ENCODE data around the gene STK4. TPM values are rescaled to one million over a fixed set of nuclear protein-coding genes. Genes with fewer than 3 reads are reported as not detected.

The STK4 gene
- total RNA-seq, 1 experiment from 2014 or later = 43.0 TPM

- H3K36me3 Mint-ChIP-seq (ENCODE audit: insufficient read depth in 1 of 3, low read depth in 3 of 3) = peaks cover 0 to 7% (median under 1%) of the 10 kb centered on the region in 3 experiments; a peak in 5 of 7 replicates
- no peak overlapping the region for H3T11ph ChIP-seq (ENCODE audit: low read length)
- H3K4me1 Mint-ChIP-seq = peaks cover 33 to 36% of the 10 kb centered on the region in 2 experiments
- H3K56ac ChIP-seq (ENCODE audit: insufficient read length, low read depth, low read length) = no peak overlapping the region
- no peak overlapping the region for H2BK5ac ChIP-seq (ENCODE audit: insufficient read length, low read length)
- no peaks in the 10 kb centered on the region for H3K9me3 ChIP-seq (ENCODE audit: control insufficient read depth, low read depth, low read length)
- no peak overlapping the region for H3K14ac ChIP-seq (ENCODE audit: insufficient read depth, low read length)
- H3K23ac ChIP-seq (ENCODE audit: insufficient read length, low read depth, low read length) = no peak overlapping the region
- no peaks in the 10 kb centered on the region for H3K27me3 ChIP-seq (ENCODE audit: insufficient read depth, low read length)
- no peak overlapping the region for H2BK20ac ChIP-seq (ENCODE audit: low read depth, low read length, poor library complexity, severe bottlenecking)
- no peak overlapping the region for H3K18ac ChIP-seq (ENCODE audit: insufficient read length, low read depth, low read length)
- H3K23me2 ChIP-seq (ENCODE audit: insufficient read length, low read depth, low read length, poor library complexity, severe bottlenecking) = no peaks in the 10 kb centered on the region
- H3K79me1 ChIP-seq (ENCODE audit: insufficient read depth, low read depth, low read length, poor library complexity, severe bottlenecking) = no peaks in the 10 kb centered on the region
- H3K4me3 Mint-ChIP-seq = no peak overlapping the region
- no peak overlapping the region for H3K9ac ChIP-seq (ENCODE audit: extremely low read depth, insufficient read length, low read length)
- H2AK5ac ChIP-seq (ENCODE audit: insufficient read length, low read length) = no peak overlapping the region
- no peak overlapping the region for H3K4ac ChIP-seq (ENCODE audit: low read depth, low read length)
- no peak for DNase-seq
- no peaks in the 10 kb centered on the region for H4K20me1 ChIP-seq (ENCODE audit: control insufficient read depth, insufficient read depth, insufficient read length)
- no peak overlapping the region for H2BK15ac ChIP-seq (ENCODE audit: low read depth, low read length)
- H2BK12ac ChIP-seq (ENCODE audit: insufficient read length, low read depth, low read length) = no peak overlapping the region
- H3K27me3 Mint-ChIP-seq (ENCODE audit: low read depth) = no peaks in the 10 kb centered on the region
- no peaks in the 10 kb centered on the region for H3K79me2 ChIP-seq (ENCODE audit: insufficient read depth, low read length)
- TF ChIP-seq CTCF (conservative IDR thresholded peaks at IDR 0.05) = no peak
- no peaks in the 10 kb centered on the region for H3K9me3 Mint-ChIP-seq
- no peak overlapping the region for H3K27ac ChIP-seq (ENCODE audit: insufficient read length, low read depth, low read length)
- H4K8ac ChIP-seq (replicated peaks; ENCODE audit: insufficient read length, low read depth, low read length) = no peak overlapping the region
- 0 out of 2 replicates have a peak, but pooled peaks cover 4% of the 10 kb centered on the region for H3K4me1 ChIP-seq (ENCODE audit: insufficient read depth, low read length)
- no peak overlapping the region for H4K5ac ChIP-seq (ENCODE audit: insufficient read length, low read depth, low read length)
- H2BK120ac ChIP-seq (ENCODE audit: low read depth, low read length, poor library complexity, severe bottlenecking) = no peak overlapping the region
- no CpG with 5 or more reads among the region's 1 CpG for WGBS (ENCODE audit: extremely low coverage, insufficient read length, low lambda C conversion rate)
- no peak overlapping the region for H3K4me2 ChIP-seq (ENCODE audit: insufficient read depth, insufficient read length, low read length)
- H3K27ac Mint-ChIP-seq = peak overlapping the region in 1 of 3 experiments; percentile 51; a peak in 1 of 7 replicates
- H4K91ac ChIP-seq (ENCODE audit: insufficient read length, low read depth, low read length) = no peak overlapping the region
- H2AFZ ChIP-seq (ENCODE audit: low read length) = no peak overlapping the region
Observed at GRCh38 chr20:45019762-45020123, 53.4 kb downstream of the STK4 start.

All from H9 (cell line).